ENCODE data around the gene COL5A3.

DNA sequence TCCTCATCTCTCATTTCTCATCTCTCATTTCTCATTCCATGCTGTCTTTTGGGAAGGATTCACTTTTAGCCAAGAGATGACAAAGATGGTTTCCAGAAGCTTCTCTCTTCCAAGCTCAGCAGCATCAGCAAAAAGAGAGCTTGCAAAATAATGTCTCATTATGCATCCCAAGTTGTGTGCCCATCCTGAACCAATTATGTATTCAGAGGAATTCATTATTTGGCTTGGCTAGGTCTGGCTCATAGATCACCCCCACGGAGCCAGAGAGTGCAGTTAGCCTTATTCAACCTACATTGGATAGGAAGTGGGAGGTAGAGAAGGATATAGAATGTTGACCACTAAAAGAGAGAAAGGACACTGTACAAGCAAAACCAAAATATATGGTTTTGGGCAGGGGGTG, 68.6 kb downstream of the COL5A3 start:
- TF ChIP-seq, protein P1, sequence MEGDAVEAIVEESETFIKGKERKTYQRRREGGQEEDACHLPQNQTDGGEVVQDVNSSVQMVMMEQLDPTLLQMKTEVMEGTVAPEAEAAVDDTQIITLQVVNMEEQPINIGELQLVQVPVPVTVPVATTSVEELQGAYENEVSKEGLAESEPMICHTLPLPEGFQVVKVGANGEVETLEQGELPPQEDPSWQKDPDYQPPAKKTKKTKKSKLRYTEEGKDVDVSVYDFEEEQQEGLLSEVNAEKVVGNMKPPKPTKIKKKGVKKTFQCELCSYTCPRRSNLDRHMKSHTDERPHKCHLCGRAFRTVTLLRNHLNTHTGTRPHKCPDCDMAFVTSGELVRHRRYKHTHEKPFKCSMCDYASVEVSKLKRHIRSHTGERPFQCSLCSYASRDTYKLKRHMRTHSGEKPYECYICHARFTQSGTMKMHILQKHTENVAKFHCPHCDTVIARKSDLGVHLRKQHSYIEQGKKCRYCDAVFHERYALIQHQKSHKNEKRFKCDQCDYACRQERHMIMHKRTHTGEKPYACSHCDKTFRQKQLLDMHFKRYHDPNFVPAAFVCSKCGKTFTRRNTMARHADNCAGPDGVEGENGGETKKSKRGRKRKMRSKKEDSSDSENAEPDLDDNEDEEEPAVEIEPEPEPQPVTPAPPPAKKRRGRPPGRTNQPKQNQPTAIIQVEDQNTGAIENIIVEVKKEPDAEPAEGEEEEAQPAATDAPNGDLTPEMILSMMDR (IDR thresholded peaks at IDR 0.05) = no peak
- TF ChIP-seq EP300 (IDR thresholded peaks at IDR 0.05) = no peak

Data from sigmoid colon (tissue), 4 donors.